HG03565 (cell line): ENCODE results near the gene TGFBR3L.
A peak's percentile ranks its signal among the peaks of the same experiment; 100 is the strongest.

Experiments used
- ATAC-seq: cut with Tn5 transposase; IDR thresholded peaks from one replicate; pipeline ENCODE4 v1.9.1; 2021; ENCODE audit warnings: mild to moderate bottlenecking, moderate library complexity; ENCODE audit not compliant: unreplicated experiment

The TGFBR3L gene

GRCh38 chr19:7903244-7904073, 11.2 kb upstream of the TGFBR3L start, which contains the start of gene MAP2K7:
Gene MAP2K7 (plus strand): TSS chr19:7903877. CDS start chr19:7903945, 68 bp downstream.
- peak; percentile 89 for ATAC-seq

GRCh38 chr19:7904074-7905020, 10.3 kb upstream of the TGFBR3L start:
- peak; percentile 10 for ATAC-seq

GRCh38 chr19:7905268-7905667, 9.4 kb upstream of the TGFBR3L start:
- ATAC-seq = no peak

GRCh38 chr19:7905859-7906258, 8.8 kb upstream of the TGFBR3L start:
- no peak for ATAC-seq

GRCh38 chr19:7907122-7907521, 7.5 kb upstream of the TGFBR3L start:
- ATAC-seq = no peak

- no peak for ATAC-seq
Measured at GRCh38 chr19:7907544-7907943, 7.1 kb upstream of the TGFBR3L start.

- ATAC-seq = no peak
Measured at GRCh38 chr19:7908078-7908699, 6.4 kb upstream of the TGFBR3L start.

- no peak for ATAC-seq
Measured at GRCh38 chr19:7908742-7909461, 5.7 kb upstream of the TGFBR3L start.

GRCh38 chr19:7909471-7910067, 5.1 kb upstream of the TGFBR3L start:
- no peak for ATAC-seq

GRCh38 chr19:7910321-7911161, 4.1 kb upstream of the TGFBR3L start:
- no peak for ATAC-seq

- ATAC-seq = no peak
Measured at GRCh38 chr19:7911508-7912143, 3.0 kb upstream of the TGFBR3L start.

GRCh38 chr19:7912144-7912696, 2.4 kb upstream of the TGFBR3L start:
- ATAC-seq = no peak

- no peak for ATAC-seq
Measured at GRCh38 chr19:7912697-7913564, 1.7 kb upstream of the TGFBR3L start.

GRCh38 chr19:7913652-7914051, 978 bp upstream of the TGFBR3L start:
- no peak for ATAC-seq

GRCh38 chr19:7914099-7914498, 531 bp upstream of the TGFBR3L start:
- ATAC-seq = no peak

GRCh38 chr19:7915250-7916102, 846 bp downstream of the TGFBR3L start:
- ATAC-seq = no peak
